Left ventricle myocardium inferior (tissue), 1 donor: ENCODE measurements around the gene MRPS10. TPM values are rescaled to one million over a fixed set of nuclear protein-coding genes. Genes with fewer than 3 reads are reported as not detected.

Experiments used
- DNase-seq: peaks from one replicate; pipeline ENCODE4 v3.0.0-alpha.2; 2020
- H3K27ac ChIP-seq: fragments of 200-600 bp; replicated peaks from 2 replicates; pipeline ENCODE4 v1.8.0; 2021
- H3K27me3 ChIP-seq: fragments of 200-600 bp; 2 replicates; pipeline ENCODE4 v1.8.0; 2021; ENCODE audit warnings: low read depth
- H3K36me3 ChIP-seq: fragments of 200-600 bp; 2 replicates; pipeline ENCODE4 v1.8.0; 2021
- H3K4me1 ChIP-seq: fragments of 200-600 bp; 2 replicates; pipeline ENCODE4 v1.8.0; 2021
- H3K4me3 ChIP-seq: fragments of 200-600 bp; 2 replicates; pipeline ENCODE4 v1.8.0; 2021; ENCODE audit warnings: mild to moderate bottlenecking, moderate library complexity
- H3K9me3 ChIP-seq: fragments of 200-600 bp; replicated peaks from 2 replicates; pipeline ENCODE4 v1.8.0; 2021
- intact Hi-C: fragments of 100-400 bp; cut with micrococcal nuclease; formaldehyde crosslinking; loops from one replicate; pipeline ENCODE4 v1.11.0; 2022
- total RNA-seq: library from RNA; stranded (reverse); fragmentation: NEBNext Ultra II Directional; extraction: Animal tissue kit (Norgen Biotek cat#: 25700); gene quantifications from one replicate; pipeline ENCODE4 v1.2.1, GENCODE V29; 2021
- TF ChIP-seq, protein P1 (sequence below): fragments of 200-600 bp; IDR thresholded peaks from 2 replicates; pipeline ENCODE4 v1.8.0; 2021; ENCODE audit warnings: antibody characterized with exemption, mild to moderate bottlenecking, borderline replicate concordance
- donor health status: DM: no; HTN: yes; CAD: no; lungs with severe emphysema.

MRPS10 gene
- total RNA-seq, 1 donor from 2014 or later = 64.3 TPM

DNA sequence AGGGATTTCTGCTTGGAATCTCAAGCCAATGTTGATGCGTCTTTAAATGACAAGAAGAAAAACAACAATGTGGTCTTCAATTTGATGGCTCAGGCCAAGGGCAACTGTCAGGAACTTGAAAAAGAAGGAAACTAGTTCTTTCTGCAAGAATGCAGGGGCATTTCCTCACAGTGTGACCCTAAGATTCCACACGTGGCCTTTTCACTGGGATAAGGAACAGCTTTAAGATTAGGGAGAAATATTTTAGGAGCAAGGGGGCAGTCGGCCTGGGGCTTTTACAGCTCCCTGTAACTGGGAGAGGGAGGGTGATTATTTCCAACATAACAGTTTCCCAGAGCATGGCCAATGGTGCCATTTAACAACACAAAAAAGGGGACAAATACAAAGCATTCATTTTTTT lies 39.4 kb upstream of the MRPS10 start:
- Histone ChIP-seq H3K4me3 (no peak overlapping the region), H3K27ac (peak overlapping the region; percentile 35), H3K4me1 (peaks cover 46% of the 10 kb centered on the region), H3K36me3 (peaks cover 24% of the 10 kb centered on the region), H3K9me3 (no peaks in the 10 kb centered on the region), H3K27me3 (no peaks in the 10 kb centered on the region)
- no peak for DNase-seq
- intact Hi-C loops = loop anchor here (10.0 kb wide), 2 partner anchors 198 to 278 kb away; partner anchors contain the start of gene TRERF1
- TF ChIP-seq, protein P1, sequence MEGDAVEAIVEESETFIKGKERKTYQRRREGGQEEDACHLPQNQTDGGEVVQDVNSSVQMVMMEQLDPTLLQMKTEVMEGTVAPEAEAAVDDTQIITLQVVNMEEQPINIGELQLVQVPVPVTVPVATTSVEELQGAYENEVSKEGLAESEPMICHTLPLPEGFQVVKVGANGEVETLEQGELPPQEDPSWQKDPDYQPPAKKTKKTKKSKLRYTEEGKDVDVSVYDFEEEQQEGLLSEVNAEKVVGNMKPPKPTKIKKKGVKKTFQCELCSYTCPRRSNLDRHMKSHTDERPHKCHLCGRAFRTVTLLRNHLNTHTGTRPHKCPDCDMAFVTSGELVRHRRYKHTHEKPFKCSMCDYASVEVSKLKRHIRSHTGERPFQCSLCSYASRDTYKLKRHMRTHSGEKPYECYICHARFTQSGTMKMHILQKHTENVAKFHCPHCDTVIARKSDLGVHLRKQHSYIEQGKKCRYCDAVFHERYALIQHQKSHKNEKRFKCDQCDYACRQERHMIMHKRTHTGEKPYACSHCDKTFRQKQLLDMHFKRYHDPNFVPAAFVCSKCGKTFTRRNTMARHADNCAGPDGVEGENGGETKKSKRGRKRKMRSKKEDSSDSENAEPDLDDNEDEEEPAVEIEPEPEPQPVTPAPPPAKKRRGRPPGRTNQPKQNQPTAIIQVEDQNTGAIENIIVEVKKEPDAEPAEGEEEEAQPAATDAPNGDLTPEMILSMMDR = no peak

DNA sequence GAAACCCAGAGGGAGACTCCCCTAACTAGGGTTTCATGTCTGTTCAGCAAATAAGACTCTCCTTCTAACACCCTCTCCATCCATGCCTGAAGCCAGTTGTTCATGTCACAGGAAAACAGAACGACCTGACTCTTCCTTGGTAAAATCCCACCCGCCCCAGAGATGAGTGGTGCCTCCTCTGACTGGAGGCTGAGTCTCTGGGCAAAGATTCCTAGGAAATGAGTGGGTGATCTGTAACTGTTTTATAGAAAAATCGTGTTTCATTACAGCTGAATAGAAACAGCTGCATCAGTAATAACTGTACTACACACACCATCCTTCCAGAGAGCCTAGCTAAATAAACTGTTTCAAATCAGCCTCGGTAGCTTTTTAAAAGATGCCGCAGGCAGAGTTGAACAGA lies 37.4 kb upstream of the MRPS10 start:
- no peaks in the 10 kb centered on the region for H3K9me3 ChIP-seq
- H3K27me3 ChIP-seq = no peaks in the 10 kb centered on the region
- no peak overlapping the region for H3K27ac ChIP-seq
- intact Hi-C loops = loop anchor here (10.0 kb wide), 2 partner anchors 200 to 280 kb away; partner anchors contain the start of gene TRERF1
- peaks cover 48% of the 10 kb centered on the region for H3K4me1 ChIP-seq
- TF ChIP-seq, protein P1 = no peak
- no peak for DNase-seq
- H3K36me3 ChIP-seq = peaks cover 24% of the 10 kb centered on the region
- no peak overlapping the region for H3K4me3 ChIP-seq

DNA sequence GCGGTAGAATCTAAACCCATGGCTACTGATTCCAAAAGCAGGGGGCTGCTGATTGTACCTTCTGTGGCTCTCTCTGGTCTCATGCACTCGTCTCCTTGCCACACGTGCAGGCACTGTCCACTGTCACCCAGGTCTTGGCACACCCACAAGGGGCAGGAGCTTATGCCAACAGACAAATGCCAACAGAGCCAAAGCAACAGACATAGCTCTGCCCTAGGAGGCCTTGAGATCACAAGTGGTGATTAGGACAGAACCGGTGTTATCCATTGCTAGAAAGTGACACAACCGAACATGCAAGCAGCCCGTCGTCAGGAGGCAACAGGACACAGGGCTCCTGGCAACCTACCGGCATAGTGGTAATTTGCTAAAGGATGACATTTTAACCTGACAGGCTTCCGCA lies 36.8 kb upstream of the MRPS10 start:
- no peaks in the 10 kb centered on the region for H3K9me3 ChIP-seq
- no peak overlapping the region for H3K27ac ChIP-seq
- H3K4me3 ChIP-seq = no peak overlapping the region
- H3K36me3 ChIP-seq = peaks cover 24% of the 10 kb centered on the region
- peaks cover 54% of the 10 kb centered on the region for H3K4me1 ChIP-seq
- intact Hi-C loops = loop anchor here (10.0 kb wide), 2 partner anchors 200 to 280 kb away; partner anchors contain the start of gene TRERF1
- TF ChIP-seq, protein P1 = no peak
- DNase-seq = no peak
- H3K27me3 ChIP-seq = no peaks in the 10 kb centered on the region

DNA sequence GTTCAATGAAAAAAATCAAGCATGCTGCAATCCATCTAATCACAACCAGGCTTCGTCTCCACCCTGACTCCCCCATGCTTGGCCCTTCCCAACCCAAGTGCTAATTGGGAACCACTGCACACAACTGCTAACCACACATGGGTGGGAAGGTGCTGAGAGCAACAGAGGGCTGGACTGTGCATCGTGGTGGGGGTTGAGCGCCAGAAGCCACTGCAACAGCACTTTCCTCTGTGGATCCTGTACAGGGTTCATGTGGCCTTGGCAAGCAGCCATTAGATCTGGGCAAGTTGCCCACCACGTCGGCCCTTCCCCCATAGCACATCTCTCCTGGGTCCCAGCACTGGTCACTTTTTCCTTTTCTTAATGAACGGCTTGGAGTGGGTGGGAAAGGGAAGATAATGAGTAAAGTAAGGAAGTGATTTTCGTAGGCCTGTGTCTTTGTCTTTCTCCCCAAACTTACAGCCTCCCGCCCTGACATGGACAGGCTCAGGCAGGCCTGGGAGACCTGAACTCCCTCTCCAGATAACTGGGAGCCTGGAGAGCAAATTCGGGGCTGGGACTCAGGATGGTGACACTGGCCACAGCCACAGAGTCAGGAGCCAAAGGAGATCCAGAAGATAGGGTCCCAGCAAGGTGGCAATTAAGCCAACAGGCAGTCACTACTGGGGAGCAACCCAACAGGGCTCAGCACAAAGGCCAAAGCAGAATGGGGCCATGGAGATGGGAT lies 34.4 kb upstream of the MRPS10 start:
- intact Hi-C loops = loop anchor here (10.0 kb wide), 2 partner anchors 203 to 283 kb away; partner anchors contain the start of gene TRERF1
- peaks cover 22% of the 10 kb centered on the region for H3K36me3 ChIP-seq

DNA sequence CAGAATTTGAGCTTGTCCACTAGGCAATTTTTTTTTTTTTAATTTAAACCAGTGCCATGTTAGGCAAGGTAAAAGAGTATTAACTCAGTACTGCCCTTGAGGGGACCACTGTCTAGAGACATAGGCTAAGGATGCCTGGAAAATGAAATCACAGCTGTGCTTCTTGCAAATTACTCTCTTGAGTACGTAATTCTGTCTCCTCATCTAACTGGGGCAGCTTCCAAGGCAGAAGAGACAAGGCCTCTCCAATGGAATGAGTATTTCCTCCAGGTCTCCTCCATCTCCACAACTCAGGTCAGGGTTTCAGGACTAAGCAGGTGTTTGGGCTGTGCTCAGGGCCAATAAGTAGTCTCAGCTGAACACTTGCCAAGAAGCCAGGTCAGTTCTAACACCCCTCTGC lies 33.8 kb upstream of the MRPS10 start:
- peaks cover 17% of the 10 kb centered on the region for H3K36me3 ChIP-seq
- H3K27ac ChIP-seq = peak overlapping the region; percentile 82
- no peaks in the 10 kb centered on the region for H3K27me3 ChIP-seq
- no peak overlapping the region for H3K4me3 ChIP-seq
- no peak for DNase-seq
- H3K9me3 ChIP-seq = no peaks in the 10 kb centered on the region
- intact Hi-C loops = loop anchor here (10.0 kb wide), 2 partner anchors 203 to 283 kb away; partner anchors contain the start of gene TRERF1
- TF ChIP-seq, protein P1 = no peak
- H3K4me1 ChIP-seq = peaks cover 54% of the 10 kb centered on the region

More for the DNA sequence above, 34.4 kb upstream of the MRPS10 start:
- TF ChIP-seq, protein P1 = no peak
- Histone ChIP-seq H3K27me3 (no peaks in the 10 kb centered on the region), H3K4me1 (peaks cover 54% of the 10 kb centered on the region), H3K27ac (peak overlapping the region; percentile 82), H3K4me3 (no peak overlapping the region), H3K9me3 (no peaks in the 10 kb centered on the region)
- peak; percentile 82 for DNase-seq
